Hindlimb muscle (tissue), 1 donor: Measurements from ENCODE around the gene ZC3H14. TPM values are rescaled to one million over a fixed set of nuclear protein-coding genes. Genes with fewer than 3 reads are reported as not detected.

Experiments
- DNase-seq: peaks from one replicate; pipeline ENCODE4 v3.0.0-alpha.2; 2013
- polyA plus RNA-seq: library from polyadenylated mRNA; unstranded; fragments of 120-200 nt; gene quantifications from one replicate; pipeline ENCODE4 v1.2.1, GENCODE V29; 2013; ENCODE audit not compliant: insufficient read length

ZC3H14 gene
- polyA plus RNA-seq, 1 donor, result 36.6 TPM

- no peak for DNase-seq
These were observed 49.0 kb downstream of the ZC3H14 start for GRCh38 chr14:88611878-88612277.

GRCh38 chr14:88612981-88613380 is 50.1 kb downstream of the ZC3H14 start:
- no peak for DNase-seq

GRCh38 chr14:88613552-88614010 is 50.7 kb downstream of the ZC3H14 start:
- DNase-seq, result no peak

GRCh38 chr14:88614218-88614907 is 51.5 kb downstream of the ZC3H14 start:
- DNase-seq, result no peak

GRCh38 chr14:88616697-88617096 is 53.9 kb downstream of the ZC3H14 start:
- no peak for DNase-seq

GRCh38 chr14:88617479-88617878 is 54.6 kb downstream of the ZC3H14 start:
- no peak for DNase-seq

GRCh38 chr14:88618476-88618875 is 55.6 kb downstream of the ZC3H14 start:
- no peak for DNase-seq

GRCh38 chr14:88621100-88621499 is 58.3 kb downstream of the ZC3H14 start:
- no peak for DNase-seq

- no peak for DNase-seq
These were observed 62.8 kb downstream of the ZC3H14 start for GRCh38 chr14:88625671-88626070.

- no peak for DNase-seq
These were observed 65.2 kb downstream of the ZC3H14 start for GRCh38 chr14:88628033-88628432.

- no peak for DNase-seq
These were observed 65.6 kb downstream of the ZC3H14 start for GRCh38 chr14:88628462-88628861.

- no peak for DNase-seq
These were observed 67.7 kb downstream of the ZC3H14 start for GRCh38 chr14:88630565-88630964.

- DNase-seq, result no peak
These were observed 68.3 kb downstream of the ZC3H14 start for GRCh38 chr14:88631091-88631490.

- no peak for DNase-seq
These were observed 69.7 kb downstream of the ZC3H14 start for GRCh38 chr14:88632512-88632911.

GRCh38 chr14:88639221-88639620 is 76.4 kb downstream of the ZC3H14 start:
- DNase-seq, result no peak

- DNase-seq, result no peak
These were observed 97.2 kb downstream of the ZC3H14 start for GRCh38 chr14:88660056-88660455.

GRCh38 chr14:88667555-88668273 is 104.9 kb downstream of the ZC3H14 start:
- peak; percentile 49 for DNase-seq

- peak; percentile 5 for DNase-seq
These were observed 105.7 kb downstream of the ZC3H14 start for GRCh38 chr14:88668448-88669116.

- DNase-seq, result no peak
These were observed 106.5 kb downstream of the ZC3H14 start for GRCh38 chr14:88669346-88669745.
